CD4-positive, alpha-beta T cell treated with Interleukin-17A for 1 hour (primary cell): ENCODE results near the gene UVSSA.

Source experiments
- DNase-seq: peaks from one replicate; pipeline ENCODE4 v3.0.0-alpha.2; 2020

UVSSA gene

GRCh38 chr4:1346781-1347409 is at the start of gene UVSSA:
Gene UVSSA, plus strand, starts transcription at chr4:1347208. Its CDS starts 884 bp downstream, at chr4:1348092.
- peak; percentile 100 for DNase-seq

GRCh38 chr4:1297456-1298325 is 49.3 kb upstream of the UVSSA start:
- no peak for DNase-seq

GRCh38 chr4:1298461-1298860 is 48.5 kb upstream of the UVSSA start:
- no peak for DNase-seq

- DNase-seq, result no peak
Observed at GRCh38 chr4:1299301-1299860, 47.6 kb upstream of the UVSSA start.

- DNase-seq, result peak; percentile 33
Observed at GRCh38 chr4:1300466-1301455, 46.2 kb upstream of the UVSSA start.

GRCh38 chr4:1302159-1302558 is 44.8 kb upstream of the UVSSA start:
- DNase-seq, result no peak

GRCh38 chr4:1305261-1305711 is 41.7 kb upstream of the UVSSA start:
- DNase-seq, result no peak

- DNase-seq, result peak; percentile 36
Observed at GRCh38 chr4:1305781-1306455, 41.1 kb upstream of the UVSSA start.

GRCh38 chr4:1307951-1308735 is 38.9 kb upstream of the UVSSA start:
- DNase-seq, result no peak

- DNase-seq, result peak; percentile 68
Observed at GRCh38 chr4:1309261-1310010, 37.6 kb upstream of the UVSSA start.

GRCh38 chr4:1310031-1310795 is 36.8 kb upstream of the UVSSA start:
- no peak for DNase-seq

GRCh38 chr4:1310796-1311631 is 36.0 kb upstream of the UVSSA start:
- DNase-seq, result peak; percentile 27

GRCh38 chr4:1312821-1313640 is 34.0 kb upstream of the UVSSA start:
- DNase-seq, result no peak

GRCh38 chr4:1315306-1315705 is 31.7 kb upstream of the UVSSA start:
- DNase-seq, result no peak

GRCh38 chr4:1315836-1316536 is 31.0 kb upstream of the UVSSA start:
- no peak for DNase-seq

- no peak for DNase-seq
Observed at GRCh38 chr4:1316537-1317168, 30.4 kb upstream of the UVSSA start.
